Stimulated activated CD4-positive, alpha-beta T cell treated with anti-CD3 and anti-CD28 coated beads, Interleukin-15, amount 100 ng/mL, for 1 hour (primary cell): Measurements from ENCODE around the gene TSPEAR.

Experiments used
- DNase-seq, 2 donors: peaks; one replicate each; pipeline ENCODE4 v3.0.0-alpha.2; 2020; ENCODE audit warnings: low read depth in 1 of 2, low spot score in 1 of 2

TSPEAR gene

DNA sequence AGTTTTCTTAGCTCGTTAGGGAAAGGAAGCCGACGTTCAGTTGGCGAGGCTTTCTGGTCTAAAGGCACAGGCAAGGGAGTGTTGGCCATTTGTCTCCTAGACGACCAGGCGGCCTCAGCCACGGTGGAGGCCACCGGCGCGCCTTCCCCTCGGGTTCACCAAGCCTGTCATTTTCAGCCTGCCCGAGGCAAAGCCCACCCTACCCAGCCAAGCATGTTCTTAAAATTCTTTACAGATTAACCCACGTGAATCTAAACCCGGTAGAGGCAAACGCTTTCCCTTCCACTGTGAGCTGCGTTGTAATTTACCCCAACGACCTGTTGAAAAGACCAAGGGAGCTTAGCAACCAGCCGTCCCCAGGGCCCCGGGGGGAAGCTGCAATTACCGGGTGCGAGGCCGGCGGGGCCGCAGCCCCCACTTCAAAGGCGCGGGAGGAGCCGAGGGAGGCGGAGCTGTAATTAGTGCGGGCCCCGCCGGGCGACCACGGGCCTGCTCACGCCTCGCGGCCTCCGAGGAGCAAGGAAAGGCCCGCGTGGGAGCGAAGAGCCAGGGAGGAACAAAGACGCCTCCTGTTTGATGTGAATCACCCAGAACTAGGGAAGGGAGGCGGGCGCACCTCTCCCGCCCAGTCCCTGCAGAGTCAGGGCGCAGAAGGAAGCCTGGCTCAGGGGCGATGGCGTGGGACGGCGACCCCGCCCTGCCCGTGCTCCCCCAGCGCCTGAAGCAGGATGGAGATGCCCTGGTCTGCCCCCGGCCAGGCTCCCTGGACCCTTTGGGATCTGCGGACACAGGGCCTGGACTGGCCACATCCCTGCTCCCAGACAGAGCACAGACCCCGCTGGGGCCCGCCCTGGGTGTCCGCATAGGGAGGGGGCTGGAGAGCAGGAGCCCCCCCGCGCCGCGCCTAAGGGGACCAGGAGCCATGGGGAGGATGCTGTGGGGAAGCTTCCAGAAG, 12.1 kb upstream of the TSPEAR start:
- no peak for DNase-seq

DNA sequence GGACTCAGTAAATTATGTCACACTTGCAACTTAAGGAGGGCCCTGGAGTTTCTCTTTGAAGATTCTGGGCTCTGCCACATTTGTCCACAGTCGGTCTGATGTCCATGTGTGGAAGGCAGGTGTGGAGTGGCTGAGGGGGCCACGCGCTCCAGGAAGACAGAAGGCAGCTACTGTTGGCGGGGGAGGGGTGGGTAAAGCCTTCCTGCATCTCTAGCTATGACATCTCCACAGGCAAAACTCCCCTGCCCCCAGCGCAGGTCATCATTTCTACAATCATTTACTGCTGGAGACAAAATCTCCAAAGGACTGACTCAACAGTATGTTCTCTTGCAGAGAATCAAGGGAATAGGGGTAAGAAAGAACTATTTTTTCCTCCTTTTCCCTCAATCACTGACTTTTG, 11.4 kb upstream of the TSPEAR start:
- DNase-seq: no peak

DNA sequence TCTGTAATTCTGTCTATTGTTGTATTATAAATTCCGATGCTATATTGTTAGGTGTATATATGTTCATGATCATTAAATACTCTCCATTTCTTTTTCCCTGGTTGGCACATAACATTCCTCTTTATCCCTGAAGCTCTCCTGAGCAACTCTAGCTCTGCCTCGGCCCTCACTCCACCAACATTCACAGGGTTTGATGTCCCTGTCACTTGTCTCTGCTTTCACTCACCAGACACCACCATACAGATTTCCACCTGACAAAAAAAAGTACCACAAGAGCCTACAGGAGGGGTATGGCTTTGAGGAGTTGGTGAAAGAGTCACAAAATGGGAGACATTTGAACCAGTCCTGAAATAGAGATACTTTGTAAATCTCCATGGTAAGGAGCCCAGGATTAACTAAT, 8.8 kb upstream of the TSPEAR start:
- DNase-seq: no peak

DNA sequence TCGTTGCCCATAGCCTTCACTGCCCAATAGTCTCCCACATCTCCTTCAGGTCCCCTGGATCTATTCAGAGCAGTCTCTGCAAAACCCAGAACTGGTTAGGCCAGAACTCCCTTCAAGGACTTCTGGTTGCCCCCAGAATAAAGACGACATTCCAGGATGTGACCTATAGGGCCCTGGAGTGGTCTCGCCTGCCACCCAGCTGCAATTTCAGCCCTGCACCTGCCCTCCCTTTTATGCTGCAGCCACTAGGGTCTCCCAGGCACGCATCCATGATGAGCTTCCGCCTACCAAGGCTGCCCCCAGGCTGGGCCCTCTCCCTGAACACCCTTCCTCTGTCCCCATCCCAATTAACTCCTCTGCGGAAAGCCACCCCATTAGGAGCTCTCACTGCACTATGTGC, 7.2 kb upstream of the TSPEAR start:
- no peak for DNase-seq

DNA sequence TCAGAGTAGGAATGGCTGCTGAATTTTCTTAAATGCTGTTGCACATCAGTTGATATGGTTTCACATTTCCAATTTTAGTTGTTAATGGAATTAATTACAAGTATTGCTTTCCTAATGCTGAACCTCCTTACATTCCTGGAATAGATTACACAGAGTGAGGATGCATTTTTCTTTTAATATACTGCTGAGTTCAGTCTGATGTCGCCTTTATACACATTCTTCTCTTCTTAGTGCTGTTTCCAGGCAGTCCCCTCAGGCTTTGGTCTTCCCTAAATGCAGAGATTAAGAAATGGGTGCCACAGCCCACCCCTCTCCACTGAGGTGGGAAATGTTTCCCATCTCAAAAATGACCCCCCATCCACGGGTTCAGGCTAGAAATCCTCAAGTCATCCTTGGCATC, 6.7 kb upstream of the TSPEAR start:
- no peak for DNase-seq

DNA sequence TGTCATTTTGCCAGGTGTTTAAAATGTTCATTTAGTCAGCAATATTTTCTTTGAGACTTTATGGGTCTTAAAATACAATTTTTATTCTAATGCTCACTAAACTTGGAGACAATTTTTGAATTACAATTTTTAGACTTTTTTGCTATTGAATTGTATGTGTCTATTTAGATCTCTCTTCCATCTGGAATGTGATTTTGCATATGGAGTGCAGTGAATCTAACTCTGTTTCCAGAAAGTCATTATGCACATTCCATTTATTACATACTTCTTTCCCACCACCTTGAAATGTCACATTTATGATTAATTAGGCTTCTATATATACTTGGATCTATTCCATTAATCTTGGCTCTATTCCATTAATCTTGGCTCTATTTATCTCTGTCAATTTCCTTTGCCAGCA, 5.6 kb upstream of the TSPEAR start:
- no peak for DNase-seq

DNA sequence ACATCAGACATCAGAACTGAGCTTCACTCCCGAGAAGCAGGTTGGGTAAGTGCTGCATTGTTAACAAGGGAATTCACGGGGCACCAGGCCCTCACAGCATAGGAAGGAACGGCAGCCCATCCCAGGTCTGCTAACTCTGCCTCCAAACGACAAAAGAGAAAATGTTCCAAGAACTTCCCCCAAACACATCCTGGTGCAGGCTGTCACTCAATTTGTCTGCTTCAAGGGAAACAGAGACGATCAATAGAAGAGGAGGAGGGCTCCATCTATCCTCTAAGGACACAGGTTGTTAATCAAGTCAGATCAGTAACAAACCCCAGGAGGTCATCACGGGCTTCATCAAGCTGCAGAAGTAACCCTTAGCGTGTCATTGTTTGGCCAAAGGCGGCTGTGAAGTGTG, 3.5 kb upstream of the TSPEAR start:
- DNase-seq: no peak

DNA sequence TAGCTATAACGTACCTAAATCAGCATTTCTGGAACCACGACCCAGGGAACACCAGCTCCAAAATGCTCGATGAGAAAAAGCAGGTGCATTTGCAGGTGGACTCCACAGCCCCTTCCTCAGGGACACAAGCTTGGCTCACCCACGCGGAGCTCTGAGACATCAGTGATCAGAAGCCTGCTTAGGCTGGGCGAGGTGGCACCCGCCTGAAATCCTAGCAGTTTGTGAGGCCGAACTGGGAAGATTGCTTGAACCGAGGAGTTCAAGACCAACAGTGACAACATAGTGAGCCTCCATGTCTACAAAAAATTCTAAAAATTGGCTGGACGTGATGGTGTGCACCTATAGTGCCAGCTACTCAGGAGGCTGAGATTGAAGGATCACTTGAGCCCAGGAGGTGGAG, 2.5 kb upstream of the TSPEAR start:
- no peak for DNase-seq

DNA sequence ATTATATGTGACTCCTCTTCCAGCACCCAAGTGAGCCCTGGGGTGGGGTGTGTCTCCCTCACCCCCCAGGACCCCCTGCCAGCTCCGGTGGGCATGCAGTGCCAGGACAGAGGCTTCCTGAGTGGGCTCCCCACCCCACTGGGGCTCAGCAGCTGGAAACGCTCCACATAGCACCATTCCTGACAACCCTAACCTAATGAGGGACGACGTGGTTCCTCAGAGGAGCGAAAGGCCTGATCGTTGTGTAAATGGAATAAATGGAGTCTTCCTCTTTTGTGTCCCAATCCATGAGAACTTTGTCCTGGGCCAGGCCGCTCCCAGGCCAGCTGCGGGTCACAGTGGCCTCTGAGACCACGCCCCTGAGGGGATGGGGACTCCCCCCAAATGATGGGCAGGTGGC, 1.8 kb upstream of the TSPEAR start:
- no peak for DNase-seq

DNA sequence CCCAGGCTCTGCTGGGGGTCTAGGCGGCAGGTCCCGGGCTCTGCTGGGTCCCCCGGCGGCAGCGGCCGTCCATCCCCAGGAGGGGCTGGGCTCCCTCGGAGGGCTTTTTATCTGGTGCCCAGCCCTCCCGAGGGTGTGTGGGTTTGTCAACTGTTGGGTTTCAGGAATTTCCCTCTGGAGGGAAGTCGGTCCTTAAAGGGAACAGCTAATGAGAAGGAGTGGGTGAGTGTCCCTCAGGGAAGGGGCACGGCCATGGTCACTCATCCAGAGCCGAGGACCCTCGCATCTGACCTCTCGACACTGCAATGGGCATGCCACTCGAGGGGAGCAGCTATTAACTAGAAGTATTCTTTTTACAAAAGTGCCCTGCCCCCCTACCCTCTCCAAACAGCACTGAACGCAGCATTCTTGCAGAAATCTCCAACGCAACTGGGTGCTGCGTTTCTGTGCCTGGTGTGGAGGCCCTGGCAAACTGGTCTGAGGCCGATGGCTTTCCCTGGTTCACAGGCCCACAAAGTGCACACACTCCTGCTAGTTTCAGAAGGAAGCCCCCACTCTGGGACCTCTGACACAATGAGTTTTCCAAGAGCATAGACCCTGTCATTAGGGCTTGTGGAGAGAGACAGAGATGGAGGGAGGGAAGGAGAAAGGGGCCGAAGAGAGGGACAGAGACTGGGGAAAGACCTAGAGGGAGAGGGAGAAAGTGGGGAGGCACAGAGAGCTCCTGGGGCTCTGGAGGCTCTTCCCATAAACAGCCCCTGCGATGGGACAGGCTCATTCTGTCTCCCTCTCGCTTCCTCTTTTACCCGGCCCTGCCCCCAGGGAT, 1.0 kb upstream of the TSPEAR start:
- DNase-seq: no peak

DNA sequence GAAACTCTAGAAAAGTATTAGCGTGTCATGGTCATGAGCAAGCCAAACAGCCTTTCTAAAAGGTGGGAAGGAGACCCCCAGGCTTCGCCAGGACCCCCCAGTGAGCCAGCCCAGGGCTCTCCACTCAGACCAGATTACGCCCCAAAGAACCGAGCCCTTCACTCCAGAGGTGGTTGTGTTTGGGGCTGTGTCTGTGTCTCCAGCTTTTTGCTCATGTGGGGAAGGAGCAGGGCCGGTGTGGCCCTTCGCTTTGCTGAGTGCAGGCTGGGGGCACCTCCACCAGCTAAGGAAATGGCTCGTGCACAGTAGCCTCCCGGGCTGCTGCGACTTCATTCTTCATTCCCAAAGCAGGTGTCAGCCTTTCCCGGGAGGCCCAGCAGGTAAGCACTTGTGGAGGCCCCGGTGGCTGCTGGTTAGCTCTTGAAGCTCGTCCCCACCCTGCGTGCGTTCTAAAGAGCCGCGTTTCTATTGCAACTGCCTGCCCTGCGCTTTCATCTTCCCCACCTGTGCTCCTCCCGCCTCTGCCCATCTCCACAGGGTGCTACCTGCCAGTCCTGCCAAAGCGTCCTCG, 531 bp downstream of the TSPEAR start:
- DNase-seq: no peak

DNA sequence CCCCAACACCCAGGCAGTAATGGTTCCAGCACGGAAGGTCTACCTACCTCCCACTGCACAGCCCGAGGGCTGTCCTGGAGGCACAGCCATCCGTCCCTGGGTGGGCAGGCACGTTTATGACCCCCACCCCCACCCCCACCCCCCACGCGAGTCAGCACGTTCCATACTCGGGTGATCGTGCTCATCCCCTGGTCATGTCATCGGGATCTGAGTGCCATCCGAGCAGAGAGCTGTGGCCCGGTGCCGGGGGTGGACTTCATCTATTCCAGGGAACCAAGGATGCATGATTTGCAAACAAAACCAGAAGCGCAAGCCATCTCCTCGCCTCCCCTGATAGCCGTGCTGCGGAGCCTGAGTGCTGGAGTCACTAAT, 1.1 kb downstream of the TSPEAR start:
- no peak for DNase-seq

DNA sequence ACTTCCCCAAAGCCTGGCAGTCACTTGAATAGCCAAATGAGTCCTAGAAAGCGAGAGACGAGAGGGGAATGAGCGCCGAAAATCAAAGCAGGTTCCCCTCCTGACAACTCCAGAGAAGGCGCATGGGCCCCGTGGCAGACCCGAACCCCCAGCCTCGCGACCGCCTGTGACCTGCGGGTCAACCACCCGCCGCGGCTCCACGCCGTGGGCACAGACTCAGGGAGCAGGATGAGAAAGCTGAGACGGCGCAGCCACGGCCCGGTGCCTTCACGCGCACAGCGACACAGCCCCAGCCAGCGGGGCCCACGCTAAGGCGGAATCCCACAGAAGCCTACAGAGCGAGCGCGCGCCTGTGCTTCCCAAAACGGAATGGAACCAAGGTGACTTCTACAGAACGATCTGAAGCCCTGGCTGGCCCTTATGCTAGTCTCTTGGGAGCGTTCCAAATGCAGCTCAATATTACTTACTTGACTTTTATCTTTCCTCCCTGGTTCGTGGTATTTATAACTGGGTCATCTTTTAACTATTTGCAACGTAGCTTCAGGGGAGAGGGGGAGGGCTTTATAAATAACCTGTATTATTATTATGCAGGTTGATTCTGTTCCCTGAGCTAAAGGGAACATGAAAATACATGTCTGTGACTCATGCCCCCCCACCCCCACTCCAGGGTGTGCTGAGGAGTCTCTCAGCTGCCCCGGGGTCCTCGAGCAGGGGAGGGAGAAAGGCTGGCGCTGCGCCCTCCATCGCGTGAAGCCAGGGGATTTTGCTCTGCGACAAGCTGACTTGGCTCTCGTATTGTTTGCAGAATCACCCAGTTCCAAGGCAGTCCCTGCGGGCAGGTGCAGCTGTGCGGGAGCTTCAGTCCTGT, 1.7 kb downstream of the TSPEAR start:
- DNase-seq: no peak

DNA sequence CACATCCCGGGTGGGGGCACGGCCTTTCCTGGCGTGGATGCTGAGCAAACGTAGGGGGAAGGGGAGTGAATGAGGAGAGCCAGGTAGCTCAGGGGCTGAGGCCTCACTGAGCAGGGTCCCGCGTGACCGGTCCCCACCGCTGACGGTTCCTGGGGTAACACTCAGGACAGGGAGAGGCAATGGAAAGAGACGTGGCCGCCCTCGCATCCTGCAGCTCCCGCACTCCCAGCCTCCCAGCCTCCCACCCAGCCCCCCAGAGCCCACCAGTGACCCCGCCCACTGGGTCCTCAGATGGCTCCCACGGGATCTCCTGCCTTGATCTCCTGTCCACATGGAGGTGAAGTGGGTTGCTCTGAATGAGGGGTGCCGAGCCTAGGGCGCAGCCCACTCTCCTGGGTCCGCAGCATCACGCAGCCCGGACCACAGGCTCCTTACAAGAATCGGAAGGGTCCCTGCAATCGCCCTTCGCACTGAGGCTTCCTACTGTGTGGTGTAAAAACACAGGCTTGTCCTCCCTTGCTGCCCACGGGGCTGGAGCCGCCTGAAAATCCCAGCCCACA, 2.4 kb downstream of the TSPEAR start:
- no peak for DNase-seq

DNA sequence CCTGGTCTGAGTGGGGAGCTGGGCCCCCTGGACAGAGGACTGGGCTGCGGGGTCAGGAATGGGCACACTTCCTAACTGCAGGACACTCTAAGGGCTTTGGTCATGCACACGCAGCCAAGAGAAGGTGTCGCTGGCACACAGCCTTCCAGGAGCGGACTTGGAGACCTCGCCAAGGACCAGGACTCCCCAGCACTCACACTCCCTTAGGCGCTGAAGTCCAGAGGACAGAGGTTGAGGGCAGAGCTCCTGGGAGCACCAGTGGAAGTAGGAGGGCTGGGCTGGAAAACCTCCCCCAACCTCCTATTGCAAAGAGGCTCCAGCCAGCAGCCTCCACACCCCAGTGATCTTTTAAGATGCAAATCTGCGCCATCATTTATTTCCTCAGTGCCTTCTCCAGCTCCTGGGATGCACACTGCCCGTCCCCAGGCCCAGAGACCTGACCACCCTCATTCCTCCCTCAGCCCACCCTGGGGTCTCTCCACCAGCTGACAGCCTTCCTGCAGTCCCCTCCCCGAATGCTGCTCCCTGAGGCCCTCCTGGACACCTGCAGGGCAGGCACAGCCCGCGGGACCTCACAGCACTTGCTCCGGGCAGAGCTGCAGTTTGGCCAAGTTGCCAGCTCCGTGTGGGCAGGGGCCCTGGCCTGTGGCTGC, 3.0 kb downstream of the TSPEAR start:
- no peak for DNase-seq

DNA sequence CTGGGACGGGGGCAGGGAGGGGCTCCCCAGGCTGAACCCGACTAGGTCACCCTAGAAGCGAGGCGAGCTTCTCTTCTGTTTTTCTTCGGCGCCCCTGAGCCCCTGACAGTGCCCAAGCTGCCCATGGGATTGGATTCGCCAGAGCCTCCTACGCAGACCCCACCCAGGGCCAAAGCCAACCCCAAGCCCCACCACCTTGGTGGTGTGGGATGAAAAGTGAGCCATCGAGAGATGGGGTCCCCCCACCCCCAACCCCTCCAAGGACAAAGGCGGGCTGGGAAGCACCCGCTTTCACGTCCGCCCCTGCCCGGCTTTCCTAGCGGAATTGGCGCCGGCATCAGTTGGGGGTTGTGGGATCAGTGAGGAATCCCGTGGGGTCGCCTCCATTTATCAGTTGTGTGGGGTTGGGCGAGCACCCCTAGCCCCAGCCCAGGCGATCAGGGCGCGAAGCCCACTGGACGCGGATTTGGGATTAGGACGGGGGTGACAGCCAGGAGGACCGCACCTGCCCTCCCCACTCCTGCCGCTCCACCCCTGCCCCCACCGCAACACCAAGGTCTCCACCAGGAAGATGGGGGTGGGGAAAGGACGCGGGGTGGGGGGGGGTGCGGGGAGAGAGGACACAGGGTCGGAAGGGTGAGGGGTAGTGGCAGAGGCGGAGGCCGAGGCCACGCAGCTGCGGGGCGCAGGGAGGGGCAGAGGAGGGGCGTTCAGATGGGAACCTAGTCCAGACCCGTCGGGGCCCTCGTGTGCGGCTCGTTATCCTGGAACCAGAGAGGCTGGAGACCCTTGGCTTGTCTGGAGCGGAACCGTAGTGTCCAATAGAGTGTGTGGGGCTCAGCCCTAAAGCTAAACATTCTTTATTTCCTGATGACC, 4.4 kb downstream of the TSPEAR start:
- DNase-seq: no peak

DNA sequence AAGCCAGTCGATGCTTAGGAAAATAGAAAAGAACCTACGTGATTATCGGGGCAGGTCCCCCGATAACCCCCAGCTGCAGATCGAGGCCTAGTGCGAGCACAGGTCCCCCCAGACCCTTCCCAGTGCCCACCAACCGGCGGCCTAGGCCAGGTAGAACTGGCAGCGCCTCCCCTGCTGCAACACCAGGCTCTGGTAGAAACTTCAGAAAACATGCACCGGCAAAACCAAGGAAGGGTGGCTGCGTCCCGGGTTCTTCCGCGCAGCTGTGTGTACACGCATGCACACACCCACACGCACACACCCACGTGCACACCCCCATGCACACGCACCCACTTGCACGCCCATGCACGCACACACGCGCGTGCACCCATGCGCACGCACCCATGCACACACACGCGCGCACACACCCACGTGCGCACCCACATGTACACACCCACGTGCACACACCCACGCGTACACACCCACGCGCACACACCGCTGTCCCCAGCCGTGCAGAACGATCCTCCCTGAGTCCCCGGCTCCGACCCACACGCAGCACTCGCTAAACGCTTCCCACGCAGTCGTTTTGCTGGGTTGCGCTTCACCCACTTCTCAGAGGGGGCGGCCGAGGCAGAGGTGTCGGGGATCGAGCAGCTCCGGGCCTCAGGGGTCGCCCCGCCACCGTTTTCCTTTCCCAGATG, 5.2 kb downstream of the TSPEAR start:
- DNase-seq: no peak

DNA sequence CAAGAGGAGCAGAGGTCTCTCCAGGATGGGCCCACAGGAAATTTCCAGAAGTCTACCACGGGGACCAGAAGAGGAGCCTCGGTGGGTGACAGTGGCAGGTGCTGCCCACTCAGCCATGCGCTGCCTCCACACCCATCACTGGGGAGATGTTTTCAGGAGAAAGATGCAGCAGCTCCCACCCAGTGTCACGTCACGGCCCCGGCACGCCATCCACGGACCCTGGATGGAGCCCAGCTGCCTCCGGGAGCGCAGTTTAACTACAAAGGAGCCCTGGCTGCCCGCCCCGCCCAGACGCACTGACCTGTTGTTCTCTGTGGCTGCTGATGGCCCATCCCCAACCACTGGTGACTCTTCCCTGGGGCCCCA, 6.8 kb downstream of the TSPEAR start:
- DNase-seq: no peak
